GM20431 (cell line): Measurements from ENCODE around the gene NFIA.

ENCODE experiments used
- in situ Hi-C: fragments of 300-500 bp; cut with MseI, MboI; formaldehyde crosslinking; loops from one replicate; pipeline ENCODE4 v1.15.0; 2020; ENCODE audit warnings: low sequenced_read_pairs; ENCODE audit not compliant: unreplicated experiment

NFIA gene

GRCh38 chr1:61082311-61083012, at the start of gene NFIA:
NFIA (plus strand) TSS chr1:61082561.
- in situ Hi-C loops: no loop called here

DNA sequence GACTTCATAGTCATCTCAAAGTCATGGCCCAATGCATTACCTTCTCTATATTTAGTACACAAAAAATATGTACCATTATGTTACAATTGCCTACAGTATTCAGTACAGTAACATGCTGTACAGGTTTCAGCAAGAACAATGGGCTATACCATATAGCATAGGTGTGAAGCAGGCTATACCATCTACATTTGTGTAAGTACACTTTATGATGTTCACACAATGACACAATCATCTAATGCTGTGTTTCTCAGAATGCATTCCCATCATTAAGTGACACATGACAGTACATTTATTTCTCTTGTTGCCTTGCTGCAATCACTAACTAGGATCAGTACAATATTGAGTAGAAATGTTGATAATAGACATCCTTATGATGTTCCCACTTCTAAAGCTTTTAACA, 46.5 kb upstream of the NFIA start:
- in situ Hi-C loops: no loop called here

DNA sequence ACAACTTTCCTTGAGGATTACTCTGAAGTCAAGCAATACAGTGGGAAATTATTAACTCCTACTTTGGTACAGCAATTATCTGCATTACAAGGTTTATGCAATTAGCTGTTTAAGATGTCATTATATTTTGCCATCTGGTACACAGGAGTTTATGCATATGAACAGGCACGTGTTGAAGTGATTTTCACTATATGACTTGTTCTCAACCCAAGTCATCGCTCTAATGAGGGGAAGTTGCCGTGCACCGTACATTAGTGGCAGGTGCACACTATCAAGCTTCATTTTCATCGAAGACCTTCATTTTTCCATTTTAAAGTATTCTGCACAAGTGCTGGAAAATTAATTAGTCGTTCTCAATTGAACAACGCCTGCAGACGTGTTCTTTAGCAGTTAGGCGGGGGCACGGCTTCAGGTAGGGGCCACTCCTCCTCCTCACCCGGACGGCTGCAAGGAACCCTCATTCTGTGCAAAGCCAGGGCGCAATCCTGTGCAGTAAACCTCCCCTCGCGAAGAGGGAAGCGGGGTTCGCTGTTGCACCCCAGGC, 39.8 kb upstream of the NFIA start:
- in situ Hi-C loops: no loop called here

GRCh38 chr1:61043010-61043820, 39.1 kb upstream of the NFIA start:
- in situ Hi-C loops: no loop called here

- in situ Hi-C loops: no loop called here
Observed at GRCh38 chr1:61046434-61046833, 35.9 kb upstream of the NFIA start.

- in situ Hi-C loops: no loop called here
Observed at GRCh38 chr1:61047061-61047460, 35.3 kb upstream of the NFIA start.

GRCh38 chr1:61049850-61050540, 32.4 kb upstream of the NFIA start:
- in situ Hi-C loops: no loop called here

- in situ Hi-C loops: no loop called here
Observed at GRCh38 chr1:61050541-61051442, 31.6 kb upstream of the NFIA start.

GRCh38 chr1:61051443-61051718, 31.0 kb upstream of the NFIA start:
- in situ Hi-C loops: no loop called here

- in situ Hi-C loops: no loop called here
Observed at GRCh38 chr1:61051719-61052394, 30.5 kb upstream of the NFIA start.

- in situ Hi-C loops: no loop called here
Observed at GRCh38 chr1:61052395-61053225, 29.8 kb upstream of the NFIA start.

GRCh38 chr1:61053226-61053711, 29.1 kb upstream of the NFIA start:
- in situ Hi-C loops: no loop called here

- in situ Hi-C loops: no loop called here
Observed at GRCh38 chr1:61053712-61054600, 28.4 kb upstream of the NFIA start.

DNA sequence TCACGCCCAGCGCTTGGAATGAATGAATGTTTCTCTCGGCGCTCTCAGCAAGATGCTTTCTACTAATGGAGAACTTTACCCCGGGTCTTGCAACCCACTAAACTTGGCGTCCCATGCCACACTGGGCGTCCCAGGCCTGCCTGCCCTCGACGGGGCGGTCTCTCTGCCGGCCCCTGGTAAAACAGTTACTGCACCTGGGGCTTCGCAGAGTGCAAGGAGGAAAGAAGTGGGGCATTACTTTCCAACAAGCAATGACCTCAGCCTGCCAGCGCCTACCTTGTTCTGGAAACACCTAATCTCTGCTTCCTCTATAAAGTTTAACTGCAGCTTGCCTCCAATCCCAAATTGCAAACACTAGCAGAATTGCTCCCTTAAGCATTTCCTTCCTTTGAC, 27.8 kb upstream of the NFIA start:
- in situ Hi-C loops: no loop called here

GRCh38 chr1:61055110-61055614, 27.2 kb upstream of the NFIA start:
- in situ Hi-C loops: no loop called here

GRCh38 chr1:61056196-61056572, 26.2 kb upstream of the NFIA start:
- in situ Hi-C loops: no loop called here
